Right cardiac atrium (tissue), 5 donors: ENCODE results near the gene SPATA17. TPM values are rescaled to one million over a fixed set of nuclear protein-coding genes. Genes with fewer than 3 reads are reported as not detected.

Experiments used
- ATAC-seq, 2 donors: fragments of 200-7000 bp; cut with Tn5 transposase; one replicate each; pipeline versions ENCODE4 v1.8.0 to v1.9.1; 2020; ENCODE audit warnings: moderate library complexity in 2 of 2, mild to moderate bottlenecking in 1 of 2
- DNase-seq, 3 donors: peaks; one replicate each; pipeline ENCODE4 v3.0.0-alpha.2; 2020
- H3K27ac ChIP-seq: one replicate; pipeline ENCODE4 v1.5.1; 2013; ENCODE audit warnings: mild to moderate bottlenecking, low read length, control low read depth, moderate library complexity
- H3K27me3 ChIP-seq: one replicate; pipeline ENCODE4 v1.6.1; 2013; ENCODE audit not compliant: control insufficient read depth, insufficient read depth
- H3K4me1 ChIP-seq: one replicate; pipeline ENCODE4 v1.6.1; 2013; ENCODE audit warnings: low read length; ENCODE audit not compliant: control insufficient read depth, insufficient read depth
- H3K4me3 ChIP-seq: one replicate; pipeline ENCODE4 v1.5.1; 2013; ENCODE audit warnings: low read length, control low read depth
- H3K9me3 ChIP-seq: one replicate; pipeline ENCODE4 v1.6.1; 2013; ENCODE audit warnings: low read length; ENCODE audit not compliant: control insufficient read depth
- WGBS: extraction: QIAGEN DNeasy Blood & Tissue Kit; methylation state at CpG from one replicate; pipeline ENCODE4 v1.1.7; 2013; 5-methylcytosine and 5-hydroxymethylcytosine counted together
- intact Hi-C, 4 donors: fragments of 100-400 bp; cut with DNase I; formaldehyde crosslinking; loops; one replicate each; pipeline versions ENCODE4 v1.11.0 to v1.14.0; 2022 to 2023
- polyA plus RNA-seq: library from polyadenylated mRNA; stranded (reverse); fragments of 200-250 nt; gene quantifications from one replicate; pipeline ENCODE4 v1.2.3, GENCODE V29; 2013
- total RNA-seq, 4 donors: library from RNA; stranded (reverse); fragmentation: NEBNext Ultra II Directional; extraction: Animal tissue kit (Norgen Biotek cat#: 25700); gene quantifications; one replicate each; pipeline ENCODE4 v1.2.1, GENCODE V29; 2021
- donor health status: healthy with polysubstance abuse.
- donor health status: DM: no; HTN: yes; CAD: no.
- donor health status: DM: no; HTN: no; CAD: no.
- donor health status: DM: no; HTN: yes; CAD: no; lungs with severe emphysema.
- donor health status: DM: yes; HTN: yes; CAD: no.

The SPATA17 gene
- total and polyA plus RNA-seq, 5 donors: 0.62 to 2.5 (median 1.3) TPM

- Histone ChIP-seq H3K9me3 (no peaks in the 10 kb centered on the region), H3K4me3 (no peak overlapping the region), H3K27ac (no peak overlapping the region), H3K4me1 (peaks cover 2% of the 10 kb centered on the region), H3K27me3 (no peaks in the 10 kb centered on the region)
- WGBS: 38% methylated on average over 6 of the region's 6 CpGs
- DNase-seq (no peak), ATAC-seq (no peak)
- intact Hi-C loops: no loop called here
Measured at GRCh38 chr1:217856342-217857034, 225.3 kb downstream of the SPATA17 start.

- DNase-seq (peak in 1 of 3 donors; percentile 43), ATAC-seq (peak in 1 of 2 donors; percentile 59)
- no peak overlapping the region for H3K27ac ChIP-seq
- intact Hi-C loops: no loop called here
- no peaks in the 10 kb centered on the region for H3K9me3 ChIP-seq
- peaks cover 2% of the 10 kb centered on the region for H3K4me1 ChIP-seq
- peak overlapping the region; percentile 42 for H3K4me3 ChIP-seq
- H3K27me3 ChIP-seq: no peaks in the 10 kb centered on the region
- 20% methylated on average over 5 of the region's 5 CpGs for WGBS
Measured at GRCh38 chr1:217857061-217857460, 225.9 kb downstream of the SPATA17 start.

- H3K4me1 ChIP-seq: peaks cover 2% of the 10 kb centered on the region
- H3K27ac ChIP-seq: no peak overlapping the region
- no peak overlapping the region for H3K4me3 ChIP-seq
- no peaks in the 10 kb centered on the region for H3K9me3 ChIP-seq
- DNase-seq (no peak), ATAC-seq (no peak)
- no peaks in the 10 kb centered on the region for H3K27me3 ChIP-seq
- 69% methylated on average over 1 of the region's 1 CpG for WGBS
- intact Hi-C loops: no loop called here
Measured at GRCh38 chr1:217861658-217862057, 230.5 kb downstream of the SPATA17 start.

- Histone ChIP-seq H3K27ac (no peak overlapping the region), H3K4me1 (no peaks in the 10 kb centered on the region), H3K4me3 (no peak overlapping the region), H3K9me3 (no peaks in the 10 kb centered on the region), H3K27me3 (no peaks in the 10 kb centered on the region)
- WGBS: 72% methylated on average over 3 of the region's 3 CpGs
- intact Hi-C loops: no loop called here
- DNase-seq (no peak), ATAC-seq (no peak)
Measured at GRCh38 chr1:217867446-217867995, 236.4 kb downstream of the SPATA17 start.

- Histone ChIP-seq H3K9me3 (no peaks in the 10 kb centered on the region), H3K4me3 (no peak overlapping the region), H3K27ac (no peak overlapping the region), H3K27me3 (no peaks in the 10 kb centered on the region), H3K4me1 (no peaks in the 10 kb centered on the region)
- WGBS: 90% methylated on average over 2 of the region's 2 CpGs
- intact Hi-C loops: no loop called here
- ATAC-seq: no peak
- DNase-seq: no peak
Measured at GRCh38 chr1:217871955-217872354, 240.8 kb downstream of the SPATA17 start.

DNA sequence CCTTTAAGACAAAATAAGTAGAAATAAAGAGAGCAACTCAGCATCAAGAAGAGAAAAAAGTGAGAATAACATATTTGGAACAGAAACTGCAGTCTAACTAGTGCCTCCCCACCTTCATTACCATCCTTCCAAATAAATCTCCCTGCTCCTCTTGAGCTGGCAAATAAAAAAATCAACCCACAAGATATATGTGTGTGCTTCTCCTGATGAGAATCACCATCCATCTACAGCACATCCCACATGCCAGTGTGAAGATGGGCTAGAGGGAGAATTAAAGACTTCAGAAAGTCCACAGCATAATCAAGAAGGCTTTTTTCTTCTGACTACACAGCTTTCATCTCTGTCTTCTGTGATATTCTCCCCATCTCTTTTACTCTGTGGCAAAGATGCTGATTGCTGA lies 244.1 kb downstream of the SPATA17 start:
- intact Hi-C loops: no loop called here
- H3K27me3 ChIP-seq: no peaks in the 10 kb centered on the region
- H3K4me3 ChIP-seq: no peak overlapping the region
- ATAC-seq (no peak), DNase-seq (no peak)
- no peak overlapping the region for H3K27ac ChIP-seq
- no peaks in the 10 kb centered on the region for H3K4me1 ChIP-seq
- no peaks in the 10 kb centered on the region for H3K9me3 ChIP-seq

DNA sequence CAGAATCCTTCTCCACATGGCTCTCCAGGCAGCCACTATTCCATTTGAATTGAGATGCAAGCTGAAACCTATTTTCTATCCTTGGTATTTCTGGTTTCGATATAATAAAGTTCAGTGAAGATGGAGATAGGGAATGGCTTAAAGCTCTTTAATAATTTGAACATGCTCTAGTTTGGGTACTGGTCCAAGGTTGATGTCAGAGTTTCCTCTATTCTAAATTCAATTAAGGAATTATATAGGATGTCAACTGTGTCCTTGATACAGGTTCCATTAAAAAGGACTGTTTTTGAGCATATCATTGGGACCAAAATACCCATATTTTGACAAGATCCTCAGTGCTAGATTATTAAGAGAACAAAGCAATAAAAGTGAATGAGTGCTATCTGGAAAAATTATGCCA lies 245.3 kb downstream of the SPATA17 start:
- Histone ChIP-seq H3K4me1 (no peaks in the 10 kb centered on the region), H3K27me3 (no peaks in the 10 kb centered on the region), H3K27ac (no peak overlapping the region), H3K9me3 (no peaks in the 10 kb centered on the region), H3K4me3 (no peak overlapping the region)
- no peak for DNase-seq
- ATAC-seq: no peak
- 81% methylated on average over 1 of the region's 1 CpG for WGBS
- intact Hi-C loops: no loop called here

DNA sequence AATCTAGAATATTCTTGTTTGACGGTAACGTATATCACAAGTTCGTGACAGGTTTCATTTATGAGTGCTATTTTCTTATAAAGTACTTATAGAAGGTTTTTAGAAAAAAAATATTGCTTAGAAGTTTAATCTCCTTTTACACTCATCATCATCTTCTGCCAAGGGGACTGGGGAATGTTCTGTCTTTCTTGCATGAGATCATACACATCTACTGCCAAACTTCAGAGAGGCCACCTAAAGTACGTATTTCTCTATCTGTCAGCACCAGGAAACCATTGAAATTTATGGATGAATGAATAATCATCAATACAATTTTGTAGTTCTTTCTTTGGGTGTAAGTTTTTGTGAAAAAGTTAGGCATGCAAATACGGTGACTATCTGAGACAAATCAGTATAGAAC lies 245.8 kb downstream of the SPATA17 start:
- no peak for DNase-seq
- H3K27me3 ChIP-seq: no peaks in the 10 kb centered on the region
- WGBS: 72% methylated on average over 5 of the region's 5 CpGs
- H3K4me3 ChIP-seq: no peak overlapping the region
- no peak overlapping the region for H3K27ac ChIP-seq
- ATAC-seq: no peak
- H3K9me3 ChIP-seq: no peaks in the 10 kb centered on the region
- intact Hi-C loops: no loop called here
- H3K4me1 ChIP-seq: no peaks in the 10 kb centered on the region

DNA sequence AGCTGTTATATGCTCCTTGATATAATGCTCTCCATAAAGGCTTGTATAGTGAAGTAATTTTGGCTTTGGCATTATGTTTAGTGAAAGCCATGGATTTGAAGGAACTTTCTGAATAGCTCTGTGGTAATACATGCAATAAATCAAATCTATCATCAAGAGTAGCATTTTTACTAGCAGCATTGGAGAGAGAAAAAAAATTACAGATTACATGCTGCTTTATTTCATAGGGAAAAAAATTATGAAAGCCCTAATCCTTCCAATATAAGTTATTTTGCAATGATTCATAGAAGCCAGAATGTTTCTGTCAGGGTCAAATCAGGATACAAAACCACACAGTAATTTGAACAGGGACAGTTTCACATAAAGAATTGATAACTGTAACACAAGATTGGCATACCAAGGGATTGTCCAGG lies 250.0 kb downstream of the SPATA17 start:
- DNase-seq (no peak), ATAC-seq (no peak)
- H3K4me1 ChIP-seq: no peaks in the 10 kb centered on the region
- no peaks in the 10 kb centered on the region for H3K27me3 ChIP-seq
- no peak overlapping the region for H3K4me3 ChIP-seq
- no peaks in the 10 kb centered on the region for H3K9me3 ChIP-seq
- intact Hi-C loops: no loop called here
- no peak overlapping the region for H3K27ac ChIP-seq

DNA sequence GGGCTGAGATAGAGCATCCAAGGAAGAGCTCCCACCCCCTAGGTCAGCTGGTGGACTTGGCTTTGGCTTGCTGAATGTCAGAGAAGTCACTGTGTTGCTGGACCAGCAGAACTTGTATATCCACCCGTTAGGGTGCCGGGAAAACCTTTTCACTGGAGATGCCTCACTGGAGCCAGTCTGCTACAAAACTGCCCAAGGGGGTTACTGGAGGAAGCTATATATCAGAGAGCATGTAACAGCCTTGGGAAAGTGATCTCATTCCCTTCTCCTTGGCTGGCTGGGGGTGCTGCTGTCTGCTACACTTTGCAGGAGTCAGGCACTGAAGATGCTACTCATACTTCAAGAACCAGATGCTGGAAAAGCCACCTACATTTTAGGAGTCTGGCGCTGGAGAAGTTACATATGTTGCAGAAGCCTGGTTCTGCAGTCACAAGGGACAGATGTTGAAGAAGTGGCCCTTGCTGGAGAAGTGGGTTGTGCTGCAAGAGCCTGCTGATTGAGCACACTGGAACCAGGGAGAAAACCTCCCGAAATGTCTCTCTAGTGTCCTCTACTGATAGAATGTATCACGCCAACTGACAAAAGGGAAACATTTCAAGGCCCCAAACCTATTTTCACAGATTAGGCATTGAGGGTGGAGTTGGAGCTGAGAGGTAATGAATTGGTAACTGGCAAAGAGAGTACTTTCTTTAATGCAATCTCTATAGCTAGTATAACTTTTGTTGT lies 250.6 kb downstream of the SPATA17 start:
- H3K4me1 ChIP-seq: no peaks in the 10 kb centered on the region
- H3K4me3 ChIP-seq: no peak overlapping the region
- ATAC-seq: no peak
- DNase-seq: no peak
- no peaks in the 10 kb centered on the region for H3K9me3 ChIP-seq
- WGBS: 65% methylated on average over 5 of the region's 5 CpGs
- H3K27me3 ChIP-seq: no peaks in the 10 kb centered on the region
- H3K27ac ChIP-seq: no peak overlapping the region
- intact Hi-C loops: no loop called here

DNA sequence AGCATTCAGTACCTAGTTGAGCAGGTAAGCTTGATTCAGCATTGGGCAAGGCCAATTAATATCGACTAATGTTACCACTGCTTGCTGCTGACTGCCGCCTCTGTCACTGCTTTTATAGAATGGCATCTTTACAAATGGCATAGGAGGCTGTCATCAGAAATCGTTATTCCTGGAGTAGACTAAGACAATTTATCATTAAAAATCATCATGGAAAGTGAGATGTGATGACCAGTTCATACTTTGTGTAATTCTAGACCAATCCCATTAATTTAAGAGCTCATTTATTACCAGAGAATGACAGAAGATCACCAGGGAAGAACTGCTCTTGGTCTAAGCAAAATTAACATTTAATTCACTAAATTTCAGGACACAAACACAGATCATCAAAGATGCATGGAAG lies 254.0 kb downstream of the SPATA17 start:
- Histone ChIP-seq H3K4me1 (no peaks in the 10 kb centered on the region), H3K9me3 (no peaks in the 10 kb centered on the region), H3K4me3 (no peak overlapping the region), H3K27ac (no peak overlapping the region), H3K27me3 (no peaks in the 10 kb centered on the region)
- whole genome bisulfite sequencing: 79% methylated on average over 3 of the region's 3 CpGs
- DNase-seq (no peak), ATAC-seq (no peak)
- intact Hi-C loops: loop anchor here in 1 of 4 donors (5.0 kb wide), 1 partner anchor 287 kb away; no protein-coding TSS in a partner anchor
